GM18502 (cell line): ENCODE results near the gene PAK5.
"Not testable (repeated sequence)": the region's sequence is repeated elsewhere in the genome, so short reads cannot be mapped to it uniquely, and the experiment has no call there.

Experiments
- ATAC-seq: cut with Tn5 transposase; IDR thresholded peaks from one replicate; pipeline ENCODE4 v1.9.1; 2021; ENCODE audit warnings: mild to moderate bottlenecking; ENCODE audit not compliant: unreplicated experiment, poor library complexity

Gene PAK5

DNA sequence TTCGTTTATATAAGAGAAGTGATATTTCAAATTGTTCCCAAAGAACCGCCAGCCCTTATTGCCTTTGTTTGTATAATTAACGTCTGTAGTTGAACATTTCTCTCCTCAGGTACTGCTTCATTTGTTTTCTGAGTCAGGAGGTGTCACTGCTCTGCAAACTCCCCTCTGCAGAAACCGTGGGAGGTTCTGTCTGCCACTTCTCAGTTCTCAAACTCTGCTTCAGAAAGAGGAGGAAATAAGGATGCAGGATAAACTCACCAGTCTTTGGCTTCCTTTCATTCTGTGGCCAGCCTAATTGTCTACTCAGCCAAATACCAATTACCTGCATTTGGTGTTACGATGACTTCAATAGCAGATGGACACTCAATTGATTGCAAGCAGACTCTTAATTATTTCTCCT is 149.8 kb downstream of the PAK5 start:
- ATAC-seq, result no peak

DNA sequence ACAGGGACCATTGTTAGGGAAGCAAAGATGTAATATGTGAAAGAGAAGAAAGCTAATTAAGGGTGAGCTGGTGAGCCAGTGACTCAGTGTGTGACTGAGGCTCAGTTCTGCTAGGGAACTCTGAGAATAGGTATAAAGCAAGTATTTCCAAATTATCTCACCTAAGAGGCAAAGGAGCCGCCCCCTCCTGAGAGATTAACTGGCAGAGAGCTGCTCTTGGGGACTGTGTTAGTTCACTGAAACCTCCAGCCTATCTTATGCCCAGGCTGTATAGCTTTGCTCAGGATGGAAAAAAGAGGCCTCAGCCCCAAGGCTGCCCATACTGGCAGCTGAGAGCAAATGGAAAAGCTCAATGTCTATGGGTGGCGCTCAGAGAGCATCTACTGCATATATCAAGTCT is 152.0 kb downstream of the PAK5 start:
- no peak for ATAC-seq

DNA sequence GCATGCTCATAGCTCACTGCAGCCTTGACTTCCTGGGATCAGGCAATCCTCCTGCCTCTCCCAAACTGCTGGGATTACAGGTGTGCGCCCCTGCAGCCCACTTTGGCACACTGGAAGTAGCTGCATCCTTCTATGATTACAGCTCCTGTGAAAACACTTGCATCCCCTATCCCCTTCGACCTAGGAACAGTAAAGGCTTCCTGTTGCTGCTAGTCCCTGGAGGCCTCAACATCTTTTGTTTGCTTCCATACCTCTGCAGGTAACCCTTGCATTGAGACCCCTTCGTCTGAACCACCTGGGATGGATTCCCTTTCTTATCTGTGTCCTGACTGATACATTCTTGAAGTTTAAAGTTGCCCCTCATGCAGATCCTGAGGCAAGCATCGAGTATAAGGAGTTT is 152.4 kb downstream of the PAK5 start:
- ATAC-seq, result no peak

DNA sequence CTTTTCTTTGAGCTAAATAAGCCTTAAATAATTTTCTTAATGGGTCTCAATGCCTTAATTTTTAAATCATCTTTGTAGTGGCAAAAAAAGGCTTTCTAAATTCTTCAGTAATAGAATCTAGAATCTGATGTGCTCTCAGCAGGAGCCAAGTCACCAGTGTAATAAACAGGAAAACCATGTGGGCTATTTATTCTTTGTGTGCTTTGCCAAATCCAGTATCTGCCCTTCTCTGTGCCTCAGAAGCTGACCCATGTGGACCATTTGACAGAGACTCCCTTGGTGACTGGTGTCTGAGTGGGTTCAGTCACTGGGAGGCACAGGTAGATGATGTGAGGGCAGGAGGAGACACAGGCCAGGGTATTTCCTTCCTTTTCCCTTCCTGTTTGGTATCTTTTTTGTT is 152.9 kb downstream of the PAK5 start:
- ATAC-seq, result no peak

DNA sequence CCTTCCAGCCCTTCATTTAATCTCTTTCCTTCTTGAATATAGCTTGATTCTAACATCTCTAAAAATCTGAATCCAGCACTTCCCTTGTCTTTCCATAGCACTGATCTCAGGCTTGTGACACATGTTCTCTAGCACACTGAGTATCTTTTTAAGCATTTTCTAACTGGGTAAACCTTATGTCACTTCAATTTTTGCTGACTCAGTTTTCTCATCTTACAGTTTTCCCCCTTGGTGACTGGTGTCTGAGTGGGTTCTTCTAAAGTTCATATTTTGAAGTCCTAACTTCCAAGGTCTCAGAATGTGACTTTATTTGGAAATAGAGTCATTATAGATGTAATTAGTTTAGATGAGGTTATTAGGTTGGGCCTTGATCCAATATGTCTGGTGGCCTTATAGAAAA is 153.9 kb downstream of the PAK5 start:
- no peak for ATAC-seq

DNA sequence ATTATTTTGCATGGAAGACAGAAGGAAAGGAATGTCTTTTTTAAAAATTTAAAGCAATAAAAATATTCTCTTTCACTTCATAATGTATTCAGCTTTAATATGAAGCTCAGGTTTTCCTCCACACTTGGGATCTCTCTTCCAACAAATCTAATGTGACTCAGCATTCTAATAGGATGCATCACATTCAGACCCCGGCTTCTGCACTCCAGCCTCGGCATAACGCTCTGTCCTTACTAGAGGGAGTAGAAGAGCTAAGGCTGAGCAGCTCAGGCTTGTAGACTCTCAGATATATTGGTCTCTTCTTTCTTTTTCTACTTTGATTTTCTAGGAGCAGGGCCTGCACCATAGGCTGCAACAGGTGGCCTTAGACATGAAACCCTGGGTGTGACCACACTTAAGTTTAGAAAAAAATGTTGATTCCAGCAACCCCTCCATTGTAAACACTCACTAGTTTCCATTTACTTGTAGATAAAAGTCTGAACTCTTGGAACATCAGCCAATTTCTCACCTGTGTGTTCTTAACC is 161.7 kb downstream of the PAK5 start:
- ATAC-seq, result no peak

DNA sequence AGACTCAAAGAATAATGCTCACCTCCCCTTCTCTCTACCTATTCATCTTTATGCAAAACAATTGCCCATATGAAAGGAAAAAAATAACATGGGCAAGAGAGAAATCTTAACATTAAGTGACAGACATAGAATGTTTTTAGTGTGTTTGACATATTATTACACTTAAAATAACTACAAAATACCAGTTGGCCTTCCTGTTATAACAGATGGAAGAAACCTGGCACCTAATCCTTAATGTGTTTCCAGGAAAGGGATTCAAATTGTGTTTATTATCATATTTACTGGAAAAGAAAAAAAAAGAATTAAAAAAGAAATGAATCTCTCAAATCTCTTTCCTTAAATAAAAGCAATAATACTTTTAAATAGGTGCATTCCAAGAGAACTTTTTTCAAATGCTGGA is 165.9 kb downstream of the PAK5 start:
- ATAC-seq, result no peak

DNA sequence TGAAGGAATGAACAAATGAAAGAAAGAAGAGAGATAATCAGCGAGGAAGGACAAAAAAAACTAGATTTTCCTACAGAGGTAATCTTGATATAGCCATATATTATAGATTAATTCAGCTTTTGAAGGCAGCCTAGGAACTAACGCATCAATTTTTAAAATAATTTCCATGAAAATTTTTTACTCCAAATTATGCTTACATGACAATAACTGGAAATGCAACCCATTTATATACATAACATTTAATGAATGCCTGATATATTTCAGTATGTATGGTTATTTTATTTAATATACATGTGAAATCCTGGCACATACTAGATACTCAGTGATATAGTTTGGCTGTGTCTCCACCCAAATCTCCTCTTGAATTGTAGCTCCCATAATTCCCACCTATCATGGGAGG is 166.8 kb downstream of the PAK5 start:
- ATAC-seq, result no peak

DNA sequence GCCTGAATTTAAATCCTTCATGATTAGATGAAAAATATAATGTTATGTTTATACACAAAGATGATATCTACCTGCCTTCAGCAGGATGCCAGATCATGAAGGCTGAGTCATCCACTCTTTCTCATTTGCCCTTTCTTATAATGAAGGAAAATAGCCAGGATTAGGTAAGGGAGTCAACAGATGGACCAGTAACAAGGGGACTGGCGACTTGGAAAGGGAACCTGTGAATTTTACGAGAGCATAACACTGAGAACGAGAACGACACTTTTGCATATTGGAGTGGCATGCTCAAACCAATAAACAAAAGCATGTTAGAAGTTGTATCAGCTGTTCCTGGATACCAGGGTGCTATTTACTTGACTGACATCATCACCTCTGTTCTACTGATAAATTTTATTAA is 170.5 kb downstream of the PAK5 start:
- ATAC-seq, result no peak

DNA sequence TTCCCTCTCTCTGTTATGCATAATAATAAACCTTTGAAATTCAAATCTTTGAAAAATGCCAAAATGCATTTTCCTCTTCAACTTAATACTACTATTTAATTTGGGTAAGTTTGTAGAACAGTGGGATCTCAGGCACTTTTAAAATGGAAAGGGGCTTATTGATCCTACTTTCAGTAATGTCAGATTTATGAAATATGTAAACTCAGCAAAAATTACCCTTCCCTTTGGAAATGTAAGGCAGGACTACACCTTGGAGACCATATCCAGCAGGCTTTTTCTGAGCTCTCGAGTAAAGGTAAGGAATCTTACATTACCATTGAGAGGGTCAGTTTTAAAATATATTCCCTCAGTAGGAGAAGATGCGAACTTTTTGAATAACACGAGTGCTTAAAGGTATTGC is 175.5 kb downstream of the PAK5 start:
- no peak for ATAC-seq

DNA sequence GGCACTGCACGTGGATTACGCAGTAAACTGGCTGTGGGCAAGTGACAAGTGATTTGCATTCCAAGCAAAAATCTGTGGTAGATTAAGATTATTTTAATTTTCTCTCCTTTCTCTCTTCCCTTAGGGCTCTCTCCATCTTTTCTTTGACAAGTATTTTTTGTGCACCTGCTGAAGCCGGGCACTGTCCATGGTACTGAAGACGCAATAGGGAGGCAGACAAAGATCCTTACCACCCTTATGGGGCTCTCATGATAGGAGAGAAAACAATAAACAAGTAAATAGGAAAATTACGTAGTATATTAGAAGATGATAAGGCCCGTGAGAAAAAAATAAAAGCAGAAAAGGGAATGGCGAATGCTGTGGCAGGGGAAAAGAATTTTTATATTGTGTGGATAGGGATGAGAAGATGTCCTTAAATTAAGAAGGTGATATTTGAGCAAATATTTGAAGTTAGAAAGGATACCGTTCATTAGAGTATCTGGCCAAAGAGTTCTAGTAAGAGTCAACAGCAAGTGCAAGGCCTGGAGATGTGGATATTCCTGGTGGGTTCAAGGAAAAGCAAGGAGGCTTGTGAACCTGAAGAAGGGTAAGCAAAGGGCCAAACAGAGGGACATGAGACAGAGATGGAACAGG is 178.5 kb downstream of the PAK5 start:
- no peak for ATAC-seq

DNA sequence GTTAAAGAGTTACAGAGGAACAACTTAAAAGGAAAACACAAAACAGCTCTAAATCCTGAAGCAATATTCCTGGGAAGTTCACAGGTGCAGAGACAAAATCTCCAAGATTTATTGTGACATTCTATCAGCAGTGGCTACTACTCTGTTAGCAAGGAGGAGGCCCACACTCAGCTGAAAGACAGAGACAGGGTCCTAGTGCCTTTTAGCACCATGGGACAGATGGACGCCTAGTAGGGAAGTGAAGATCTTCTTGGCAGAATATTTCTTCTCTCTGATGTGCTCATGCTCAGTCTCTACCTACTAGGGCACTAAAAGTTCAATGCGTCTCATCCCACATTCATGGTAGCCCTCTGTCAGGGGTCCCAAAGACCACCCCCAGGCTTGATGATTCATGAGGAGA is 191.1 kb downstream of the PAK5 start:
- ATAC-seq, result no peak

DNA sequence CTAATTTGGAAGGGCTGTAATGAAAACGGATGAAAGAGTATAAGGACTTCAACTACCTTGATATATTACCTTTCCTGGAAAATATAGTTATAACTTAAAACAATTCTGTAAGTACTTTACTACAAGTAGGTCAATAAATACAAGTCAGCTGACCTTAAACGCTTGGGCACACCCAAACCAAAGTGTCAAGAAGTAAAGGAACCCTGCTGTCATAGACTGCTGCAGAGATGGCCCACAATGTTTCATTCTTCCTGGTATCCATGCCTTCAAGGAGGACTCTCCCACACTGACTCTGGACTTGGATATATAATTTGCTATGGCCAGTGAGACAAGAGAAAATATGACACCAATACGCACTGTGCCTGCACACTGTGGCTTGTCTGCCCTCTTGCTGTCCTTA is 192.5 kb downstream of the PAK5 start:
- no peak for ATAC-seq

DNA sequence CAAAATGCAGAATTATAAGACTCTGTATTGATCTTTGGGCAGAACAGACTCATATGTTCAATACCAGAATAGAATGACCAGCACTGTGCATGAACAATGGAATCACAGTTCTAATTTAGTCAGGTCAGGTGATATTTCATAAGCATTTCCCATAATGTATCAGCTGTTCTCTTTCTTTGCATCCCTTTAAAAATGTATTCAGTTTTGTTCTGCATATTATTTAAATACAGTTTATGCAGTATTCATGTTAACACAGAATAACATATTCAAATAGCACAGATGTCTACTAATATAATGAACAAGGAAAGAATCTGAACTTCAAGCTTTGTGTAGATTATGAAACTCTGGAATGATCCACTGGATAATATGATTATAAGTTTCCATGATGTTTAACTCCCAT is 196.0 kb downstream of the PAK5 start:
- ATAC-seq, result no peak

DNA sequence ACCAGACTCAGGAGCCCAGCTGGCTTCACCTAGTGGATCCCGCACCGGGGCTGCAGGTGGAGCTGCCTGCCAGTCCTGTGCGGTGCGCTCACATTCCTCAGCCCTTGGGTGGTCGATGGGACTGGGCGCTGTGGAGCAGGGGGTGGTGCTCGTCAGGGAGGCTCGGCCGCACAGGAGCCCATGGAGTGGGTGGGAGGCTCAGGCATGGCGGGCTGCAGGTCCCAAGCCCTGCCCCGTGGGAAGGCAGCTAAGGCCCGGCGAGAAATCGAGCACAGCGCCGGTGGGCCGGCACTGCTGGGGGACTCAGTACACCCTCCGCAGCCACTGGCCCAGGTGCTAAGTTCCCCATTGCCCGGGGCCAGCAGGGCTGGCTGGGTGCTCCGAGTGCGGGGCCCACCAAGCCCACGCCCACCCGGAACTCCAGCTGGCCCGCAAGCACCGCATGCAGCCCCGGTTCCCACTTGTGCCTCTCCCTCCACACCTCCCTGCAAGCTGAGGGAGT is 197.3 kb downstream of the PAK5 start:
- not testable (repeated sequence) for ATAC-seq

DNA sequence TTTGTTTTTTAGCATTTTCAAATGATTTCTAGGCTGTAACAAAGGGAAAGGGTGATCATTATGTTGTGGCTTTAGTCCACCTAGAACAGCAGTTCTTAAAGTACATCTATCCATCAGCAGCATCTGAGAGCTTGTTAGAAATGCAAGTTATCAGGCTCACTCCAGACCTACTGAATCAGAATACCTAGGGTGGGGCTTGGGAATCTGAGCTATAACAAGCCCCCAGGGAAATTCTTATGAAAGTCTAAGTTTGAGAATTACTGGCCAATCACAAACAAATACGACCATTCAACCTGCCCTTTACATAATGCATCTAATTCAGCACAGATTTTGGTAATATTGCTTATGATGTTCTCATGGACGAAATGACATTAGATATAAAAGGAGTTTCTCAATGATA is 201.0 kb downstream of the PAK5 start:
- no peak for ATAC-seq

DNA sequence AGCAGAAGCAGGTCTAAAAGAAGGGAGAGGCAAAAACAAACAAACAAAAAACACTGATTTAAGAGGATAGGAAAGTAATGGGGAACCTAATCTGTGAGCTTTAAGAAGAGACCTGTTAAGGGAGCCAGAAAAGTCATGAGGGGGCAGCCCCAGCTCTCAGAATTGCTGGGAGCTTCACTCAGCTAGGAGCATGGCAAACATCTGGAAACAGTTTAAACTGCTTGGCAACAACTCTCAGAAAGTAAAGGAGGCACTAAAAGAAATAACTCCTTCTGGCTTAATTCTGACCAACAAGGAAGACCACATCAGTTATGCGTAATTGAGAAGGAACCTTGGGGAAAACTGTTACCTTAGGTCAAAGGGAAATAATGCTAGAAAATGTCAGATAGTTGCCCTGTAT is 203.1 kb downstream of the PAK5 start:
- no peak for ATAC-seq

DNA sequence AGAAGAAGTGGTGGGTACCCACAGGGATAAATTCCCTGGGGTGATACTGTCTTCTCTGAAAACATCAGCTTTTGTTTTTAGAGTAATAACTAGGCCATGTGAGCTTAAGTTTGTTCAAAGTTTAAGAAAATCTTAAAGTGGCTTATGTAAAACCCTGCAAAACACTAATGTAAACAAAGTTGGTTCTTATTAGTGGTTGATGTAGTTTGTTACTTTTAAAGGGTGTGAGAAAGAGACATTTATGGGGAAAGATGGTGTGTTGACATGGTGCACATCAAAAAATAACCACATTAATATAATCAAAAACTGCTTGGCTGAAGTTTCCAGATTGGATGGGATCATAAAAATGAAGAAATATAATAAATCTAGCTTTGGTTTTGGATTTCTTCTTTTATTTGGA is 204.5 kb downstream of the PAK5 start:
- no peak for ATAC-seq

DNA sequence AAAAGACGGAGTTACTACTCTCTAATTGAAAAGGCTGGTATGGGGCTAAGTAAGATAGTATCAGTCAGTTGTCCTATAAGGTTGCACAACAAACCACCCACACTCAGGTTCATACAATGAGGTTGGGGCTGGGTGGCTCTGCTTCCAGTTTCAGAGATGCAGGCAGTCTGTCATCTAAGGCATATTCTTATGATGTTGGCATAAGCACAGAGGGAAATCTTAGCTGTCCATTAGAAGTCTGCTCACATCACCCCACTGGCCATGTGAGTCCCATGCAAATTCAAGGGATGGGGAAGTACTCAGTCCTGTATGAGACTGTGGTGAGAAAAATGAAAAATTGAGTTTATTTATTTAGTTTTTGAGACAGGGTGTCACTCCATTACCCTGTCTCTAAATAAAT is 205.9 kb downstream of the PAK5 start:
- ATAC-seq, result no peak

DNA sequence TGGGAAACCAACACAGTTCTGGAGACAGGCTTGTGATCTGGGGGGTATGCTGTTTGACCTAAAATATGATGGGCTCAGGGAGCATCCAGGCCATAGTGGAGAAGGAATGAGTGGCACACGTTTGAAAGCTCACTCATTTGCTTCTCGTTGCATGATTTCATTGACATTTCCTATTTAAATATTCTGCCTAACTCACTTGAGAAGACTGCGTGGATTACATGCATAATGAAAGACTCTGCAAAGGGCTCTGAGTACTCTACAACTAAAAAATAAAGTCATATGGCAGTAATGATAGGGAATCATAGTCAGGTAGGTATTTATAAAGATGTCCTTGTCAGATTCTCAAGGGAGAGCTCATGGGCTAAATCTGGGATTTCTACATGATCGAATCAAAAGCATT is 206.6 kb downstream of the PAK5 start:
- no peak for ATAC-seq

DNA sequence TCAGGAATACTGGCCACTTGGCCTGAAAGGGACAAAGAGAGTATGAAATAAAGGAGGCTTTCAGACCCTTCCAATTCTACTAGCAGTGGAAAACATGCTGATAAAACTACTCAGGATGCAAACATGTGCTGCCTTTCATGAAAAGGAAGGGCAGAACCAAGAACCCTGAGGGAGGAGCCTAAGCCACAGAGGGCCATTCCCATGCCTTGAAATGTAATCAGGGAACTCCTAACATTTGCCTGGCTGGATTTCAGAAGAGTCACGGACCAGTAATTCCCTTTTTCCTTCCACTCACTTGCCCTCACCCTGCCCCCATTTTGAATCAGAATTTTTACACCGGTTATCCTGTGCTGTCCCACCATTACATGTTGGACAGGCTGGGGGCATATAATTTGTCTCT is 208.3 kb downstream of the PAK5 start:
- ATAC-seq, result no peak

DNA sequence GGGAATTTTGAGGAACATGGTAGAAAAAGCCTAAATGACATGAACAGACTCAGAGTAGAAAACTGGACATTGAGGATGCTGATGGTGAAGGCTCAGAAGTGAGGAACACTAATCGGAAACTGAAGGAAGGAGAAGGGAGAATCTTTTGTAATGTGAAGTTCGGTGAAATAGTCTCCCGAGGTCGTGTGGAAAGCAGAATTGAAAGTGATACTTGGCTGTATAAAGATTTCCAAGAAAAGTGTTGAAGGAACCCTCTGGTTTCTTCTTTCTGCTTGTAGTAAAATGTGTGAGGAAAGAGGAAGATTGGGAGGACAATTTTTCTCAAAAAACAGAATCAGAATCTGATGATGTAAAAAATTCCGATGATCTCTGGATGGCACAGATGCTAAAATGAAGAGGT is 209.0 kb downstream of the PAK5 start:
- ATAC-seq, result no peak

DNA sequence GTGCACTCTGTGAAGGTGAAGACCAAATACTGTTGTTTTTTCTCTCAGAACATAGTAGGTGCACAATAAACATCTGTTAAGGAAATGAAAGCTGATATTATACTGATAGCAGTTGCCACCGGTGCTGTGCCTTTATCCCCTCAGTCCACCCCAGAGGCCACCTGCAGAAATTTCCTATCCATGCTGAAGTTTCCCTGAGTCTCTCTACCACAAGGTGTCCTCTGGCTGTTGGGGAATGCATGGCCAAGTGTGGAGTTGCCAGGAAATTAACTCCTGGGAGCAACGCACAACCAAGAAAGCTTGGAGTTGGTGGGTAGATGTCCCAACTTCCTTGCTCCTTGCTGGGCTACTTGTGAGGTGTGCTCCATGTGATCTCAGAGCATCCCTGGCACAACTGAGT is 210.3 kb downstream of the PAK5 start:
- ATAC-seq, result no peak
